Mesenchymal stem cell (in vitro differentiated cells and primary cell): ENCODE data around the gene NRXN3.

ENCODE experiments used
- DNase-seq: peaks from one replicate; pipeline ENCODE4 v3.0.0-alpha.2; 2013
- H2AFZ ChIP-seq: one replicate; pipeline ENCODE4 v1.6.1; 2013; ENCODE audit warnings: low read depth, mild to moderate bottlenecking, control low read depth, inconsistent platforms, low read length, moderate library complexity
- H2AK5ac ChIP-seq: 2 replicates; pipeline ENCODE4 v1.6.1; 2013; ENCODE audit warnings: low read length, moderate library complexity, mild to moderate bottlenecking, inconsistent platforms; ENCODE audit not compliant: severe bottlenecking
- H2BK120ac ChIP-seq: one replicate; pipeline ENCODE4 v1.6.1; 2013; ENCODE audit warnings: low read depth, mild to moderate bottlenecking, inconsistent platforms, low read length, moderate library complexity
- H2BK12ac ChIP-seq, 2 experiments: one replicate each; pipeline ENCODE4 v1.6.1; 2013; ENCODE audit warnings: inconsistent platforms in 2 of 2, low read length in 2 of 2, mild to moderate bottlenecking in 2 of 2, moderate library complexity in 2 of 2, control low read depth in 1 of 2
- H2BK15ac ChIP-seq: one replicate; pipeline ENCODE4 v1.6.1; 2013; ENCODE audit warnings: mild to moderate bottlenecking, low read depth, inconsistent platforms; ENCODE audit not compliant: poor library complexity, severe bottlenecking
- H2BK5ac ChIP-seq: 2 replicates; pipeline ENCODE4 v1.6.1; 2013; ENCODE audit warnings: low read depth, mild to moderate bottlenecking, low read length, control low read depth, inconsistent platforms; ENCODE audit not compliant: poor library complexity, severe bottlenecking
- H3K14ac ChIP-seq, 2 experiments: one replicate each; pipeline ENCODE4 v1.6.1; 2013; ENCODE audit warnings: inconsistent platforms in 2 of 2, low read length in 2 of 2, control low read depth in 1 of 2, mild to moderate bottlenecking in 1 of 2, moderate library complexity in 1 of 2
- H3K18ac ChIP-seq, 2 experiments: one replicate each; pipeline ENCODE4 v1.6.1; 2013; ENCODE audit warnings: inconsistent platforms in 2 of 2, low read length in 2 of 2, control low read depth in 1 of 2, low read depth in 1 of 2, mild to moderate bottlenecking in 1 of 2
- H3K23ac ChIP-seq, 2 experiments: one replicate each; pipeline ENCODE4 v1.6.1; 2013; ENCODE audit warnings: inconsistent platforms in 2 of 2, low read length in 2 of 2, mild to moderate bottlenecking in 2 of 2, moderate library complexity in 2 of 2, control low read depth in 1 of 2
- H3K27ac ChIP-seq: 2 replicates; pipeline ENCODE4 v1.5.1; 2013; ENCODE audit warnings: mild to moderate bottlenecking, moderate library complexity, low read length, control low read depth, inconsistent platforms; ENCODE audit not compliant: poor library complexity, severe bottlenecking
- H3K27me3 ChIP-seq, 2 experiments: 2 replicates each; pipeline versions ENCODE4 v1.6.1 to v1.7.0; 2013; ENCODE audit warnings: low read length in 2 of 2, mild to moderate bottlenecking in 2 of 2, moderate library complexity in 2 of 2, control low read depth in 1 of 2, inconsistent platforms in 1 of 2; ENCODE audit not compliant: control insufficient read depth in 1 of 2, insufficient read depth in 1 of 2
- H3K36me3 ChIP-seq, 2 experiments: 2 replicates each; pipeline versions ENCODE4 v1.6.1 to v1.7.0; 2013; ENCODE audit warnings: low read length in 2 of 2, control low read depth in 1 of 2, inconsistent platforms in 1 of 2, low read depth in 1 of 2, mild to moderate bottlenecking in 1 of 2; ENCODE audit not compliant: insufficient read depth in 2 of 2, control insufficient read depth in 1 of 2
- H3K4ac ChIP-seq, 2 experiments: one replicate each; pipeline ENCODE4 v1.6.1; 2013; ENCODE audit warnings: inconsistent platforms in 2 of 2, low read length in 2 of 2, mild to moderate bottlenecking in 2 of 2, moderate library complexity in 2 of 2, control low read depth in 1 of 2, low read depth in 1 of 2
- H3K4me1 ChIP-seq: 2 replicates; pipeline ENCODE4 v1.6.1; 2013; ENCODE audit warnings: low read depth, low read length, control low read depth; ENCODE audit not compliant: control insufficient read depth, insufficient read depth
- H3K4me2 ChIP-seq: 2 replicates; pipeline ENCODE4 v1.6.1; 2013; ENCODE audit warnings: low read length, mild to moderate bottlenecking, inconsistent platforms; ENCODE audit not compliant: poor library complexity, severe bottlenecking
- H3K4me3 ChIP-seq, 2 experiments: 2 replicates each; pipeline versions ENCODE4 v1.5.1 to v1.7.0; 2013; ENCODE audit warnings: low read length in 2 of 2, mild to moderate bottlenecking in 2 of 2, control low read depth in 1 of 2, low read depth in 1 of 2; ENCODE audit not compliant: insufficient read depth in 1 of 2
- H3K79me1 ChIP-seq: replicated peaks from 2 replicates; pipeline ENCODE4 v1.6.1; 2013; ENCODE audit warnings: mild to moderate bottlenecking, control low read depth, low read length, inconsistent platforms; ENCODE audit not compliant: poor library complexity, severe bottlenecking
- H3K9ac ChIP-seq: 2 replicates; pipeline ENCODE4 v1.7.0; 2013; ENCODE audit warnings: mild to moderate bottlenecking, low read length, moderate library complexity
- H3K9me3 ChIP-seq: 2 replicates; pipeline ENCODE4 v1.7.0; 2013; ENCODE audit warnings: mild to moderate bottlenecking, low read length; ENCODE audit not compliant: control insufficient read depth
- H4K8ac ChIP-seq: one replicate; pipeline ENCODE4 v1.6.1; 2013; ENCODE audit warnings: inconsistent platforms, mild to moderate bottlenecking, low read length, moderate library complexity
- H4K91ac ChIP-seq: one replicate; pipeline ENCODE4 v1.6.1; 2013; ENCODE audit warnings: mild to moderate bottlenecking, low read length, inconsistent platforms
- WGBS: methylation state at CpG from one replicate; pipeline ENCODE4 v1.1.7; 2013; ENCODE audit warnings: mixed read lengths; 5-methylcytosine and 5-hydroxymethylcytosine counted together

The NRXN3 gene

DNA sequence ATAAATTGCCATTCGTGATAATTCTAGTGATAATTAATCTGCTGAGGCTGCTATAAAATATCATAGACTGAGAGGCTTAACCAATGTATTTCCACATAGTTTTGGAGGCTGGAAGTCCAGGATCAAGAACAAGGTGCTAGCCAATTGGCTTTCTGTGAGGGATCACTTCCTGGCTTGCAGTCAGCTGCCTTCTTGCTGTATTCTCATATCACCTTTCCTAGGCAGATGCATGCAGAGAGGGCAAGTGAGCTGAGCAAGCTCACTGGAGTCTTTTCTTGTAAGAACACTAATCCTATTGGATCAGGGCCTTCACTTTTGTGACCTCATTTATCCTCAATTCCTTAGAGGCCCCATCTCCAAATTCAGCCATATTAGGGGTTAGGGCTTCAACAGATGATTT, 1400.5 kb downstream of the NRXN3 start:
- Histone ChIP-seq H2AFZ (no peak overlapping the region), H3K4me1 (no peaks in the 10 kb centered on the region), H2BK12ac (no peak overlapping the region), H3K4ac (no peak overlapping the region), H3K14ac (no peak overlapping the region), H3K79me1 (no peaks in the 10 kb centered on the region), H3K4me3 (no peak overlapping the region), H2AK5ac (no peak overlapping the region), H2BK15ac (no peak overlapping the region), H2BK5ac (no peak overlapping the region), H3K4me2 (no peak overlapping the region), H3K9me3 (no peaks in the 10 kb centered on the region), H3K23ac (no peak overlapping the region), H3K36me3 (no peaks in the 10 kb centered on the region), H2BK120ac (no peak overlapping the region), H3K27ac (no peak overlapping the region), H3K9ac (no peak overlapping the region), H3K27me3 (no peaks in the 10 kb centered on the region), H4K8ac (no peak overlapping the region), H4K91ac (no peak overlapping the region), H3K18ac (no peak overlapping the region)
- DNase-seq: no peak
- WGBS: 100% methylated on average over 1 of the region's 1 CpG

DNA sequence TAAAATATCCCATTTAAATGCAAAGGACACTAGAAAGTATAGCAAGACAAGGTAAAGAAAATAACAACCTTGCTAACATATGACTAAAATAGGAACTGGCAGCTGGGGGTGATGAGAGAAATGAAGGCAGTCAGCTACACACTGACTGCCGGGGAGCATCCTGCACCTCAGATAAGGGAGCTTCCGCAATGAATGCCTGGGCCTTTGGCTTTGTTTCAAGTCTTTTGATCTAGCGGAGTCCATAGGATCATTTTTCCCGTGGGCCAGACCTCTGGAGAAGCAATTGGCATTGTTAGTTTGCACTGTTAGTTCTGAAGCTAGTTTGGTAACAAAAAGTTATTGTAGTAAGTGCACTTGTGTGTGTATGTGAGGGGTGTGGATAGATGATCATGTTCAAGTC, 1401.2 kb downstream of the NRXN3 start:
- no peak overlapping the region for H2BK12ac ChIP-seq
- H4K8ac ChIP-seq: no peak overlapping the region
- no peaks in the 10 kb centered on the region for H3K27me3 ChIP-seq
- no peak overlapping the region for H3K4me2 ChIP-seq
- H4K91ac ChIP-seq: no peak overlapping the region
- H3K9me3 ChIP-seq: no peaks in the 10 kb centered on the region
- H3K18ac ChIP-seq: no peak overlapping the region
- no peak overlapping the region for H2BK120ac ChIP-seq
- H3K79me1 ChIP-seq: no peaks in the 10 kb centered on the region
- H2BK15ac ChIP-seq: no peak overlapping the region
- no peak overlapping the region for H3K14ac ChIP-seq
- no peak overlapping the region for H3K9ac ChIP-seq
- DNase-seq: no peak
- H3K4me3 ChIP-seq: no peak overlapping the region
- no peaks in the 10 kb centered on the region for H3K4me1 ChIP-seq
- H2AK5ac ChIP-seq: no peak overlapping the region
- 79% methylated on average over 4 of the region's 4 CpGs for WGBS
- H3K4ac ChIP-seq: no peak overlapping the region
- no peak overlapping the region for H2BK5ac ChIP-seq
- no peaks in the 10 kb centered on the region for H3K36me3 ChIP-seq
- H3K23ac ChIP-seq: no peak overlapping the region
- no peak overlapping the region for H3K27ac ChIP-seq
- H2AFZ ChIP-seq: no peak overlapping the region

DNA sequence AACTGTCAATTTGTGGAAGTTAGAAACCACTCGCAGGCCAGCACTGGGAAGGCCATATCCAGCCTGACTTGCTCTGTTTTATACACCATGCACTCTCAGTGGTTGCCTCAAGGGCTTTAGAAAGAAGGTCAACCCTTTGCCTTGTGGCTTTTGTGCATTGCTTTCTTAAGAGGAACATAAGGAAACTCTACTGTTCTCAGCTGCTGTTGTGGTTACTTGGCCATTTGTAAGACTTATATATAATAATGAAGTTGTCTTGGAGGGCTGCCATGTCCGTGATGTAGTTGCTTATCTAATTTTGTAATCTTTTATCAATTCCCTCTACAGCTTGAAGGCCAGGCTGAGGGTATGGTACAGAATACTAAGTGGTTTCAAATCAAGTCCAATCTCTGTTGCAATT, 1403.3 kb downstream of the NRXN3 start:
- Histone ChIP-seq H3K27ac (no peak overlapping the region), H2AK5ac (no peak overlapping the region), H3K18ac (no peak overlapping the region), H2BK120ac (no peak overlapping the region), H3K9me3 (no peaks in the 10 kb centered on the region), H3K4me1 (peaks cover 4% of the 10 kb centered on the region), H2BK12ac (no peak overlapping the region), H3K23ac (no peak overlapping the region), H2AFZ (no peak overlapping the region), H3K4ac (no peak overlapping the region), H4K91ac (no peak overlapping the region), H2BK5ac (no peak overlapping the region), H2BK15ac (no peak overlapping the region), H4K8ac (no peak overlapping the region), H3K36me3 (no peaks in the 10 kb centered on the region), H3K4me2 (no peak overlapping the region), H3K27me3 (no peaks in the 10 kb centered on the region), H3K9ac (no peak overlapping the region), H3K14ac (no peak overlapping the region), H3K79me1 (no peaks in the 10 kb centered on the region), H3K4me3 (no peak overlapping the region)
- 46% methylated on average over 2 of the region's 2 CpGs for WGBS
- DNase-seq: peak; percentile 86

DNA sequence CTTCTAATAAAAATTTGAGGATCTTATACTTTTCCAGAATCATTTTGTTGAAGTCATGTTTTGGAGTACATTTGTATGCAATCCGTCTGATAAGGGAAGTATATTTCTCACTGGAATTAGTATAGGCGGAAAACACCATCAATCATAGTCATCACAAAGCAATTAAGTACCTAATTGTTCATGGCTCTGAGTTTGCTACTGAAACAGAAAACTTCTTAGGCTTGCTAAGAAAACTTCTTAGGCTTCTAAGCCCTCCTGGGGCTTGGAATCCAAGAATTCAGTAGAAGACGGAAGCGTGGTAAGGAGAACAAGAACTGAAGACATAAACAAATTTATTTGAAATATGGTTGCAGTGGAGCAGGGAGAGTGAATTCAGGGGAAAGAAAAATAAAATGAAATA, 1404.9 kb downstream of the NRXN3 start:
- Histone ChIP-seq H4K8ac (no peak overlapping the region), H2BK5ac (no peak overlapping the region), H4K91ac (no peak overlapping the region), H2AFZ (no peak overlapping the region), H3K23ac (no peak overlapping the region), H3K9me3 (no peaks in the 10 kb centered on the region), H3K18ac (no peak overlapping the region), H3K4me3 (no peak overlapping the region), H3K4me1 (peaks cover 4% of the 10 kb centered on the region), H3K27me3 (no peaks in the 10 kb centered on the region), H3K4me2 (no peak overlapping the region), H2BK15ac (no peak overlapping the region), H3K36me3 (no peaks in the 10 kb centered on the region), H2AK5ac (no peak overlapping the region), H3K4ac (no peak overlapping the region), H3K9ac (no peak overlapping the region), H2BK120ac (no peak overlapping the region), H3K79me1 (no peaks in the 10 kb centered on the region), H3K27ac (no peak overlapping the region), H3K14ac (no peak overlapping the region), H2BK12ac (no peak overlapping the region)
- 83% methylated on average over 4 of the region's 4 CpGs for WGBS
- DNase-seq: no peak
